Lung (tissue), 12 donors: Measurements from ENCODE around the gene TMEM128. TPM values are rescaled to one million over a fixed set of nuclear protein-coding genes. Genes with fewer than 3 reads are reported as not detected.

Experiments used
- ATAC-seq: fragments of 200-7000 bp; cut with Tn5 transposase; one replicate; pipeline ENCODE4 v1.9.1; 2020; ENCODE audit warnings: moderate number of reproducible peaks; ENCODE audit not compliant: insufficient read depth, low FRiP score
- DNase-seq, 3 donors: peaks; one replicate each; pipeline ENCODE4 v3.0.0-alpha.2; 2013 to 2017
- H3K27ac ChIP-seq, 2 donors: one replicate each; pipeline ENCODE4 v1.5.1; 2013; ENCODE audit warnings: mild to moderate bottlenecking in 2 of 2, moderate library complexity in 2 of 2, control low read depth in 1 of 2, inconsistent platforms in 1 of 2, low read depth in 1 of 2, low read length in 1 of 2
- H3K27me3 ChIP-seq, 3 donors: one replicate each; pipeline ENCODE4 v1.5.1; 2013; ENCODE audit warnings: low read length in 2 of 3; ENCODE audit not compliant: control insufficient read depth in 3 of 3, insufficient read depth in 3 of 3
- H3K36me3 ChIP-seq, 4 donors: one replicate each; pipeline ENCODE4 v1.5.1; 2013; ENCODE audit warnings: low read length in 4 of 4, mild to moderate bottlenecking in 1 of 4, moderate library complexity in 1 of 4; ENCODE audit not compliant: control insufficient read depth in 4 of 4, insufficient read depth in 4 of 4
- H3K4me1 ChIP-seq, 5 donors: one replicate each; pipeline ENCODE4 v1.5.1; 2013; ENCODE audit warnings: low read length in 5 of 5, mild to moderate bottlenecking in 2 of 5, moderate library complexity in 1 of 5; ENCODE audit not compliant: control insufficient read depth in 5 of 5, insufficient read depth in 5 of 5
- H3K4me3 ChIP-seq: one replicate; pipeline ENCODE4 v1.5.1; 2013; ENCODE audit warnings: mild to moderate bottlenecking, control low read depth, moderate library complexity
- H3K9ac ChIP-seq, 2 donors: one replicate each; pipeline ENCODE4 v1.5.1; 2013; ENCODE audit warnings: low read length in 2 of 2, control low read depth in 1 of 2; ENCODE audit not compliant: insufficient read depth in 1 of 2
- H3K9me3 ChIP-seq, 4 donors: one replicate each; pipeline ENCODE4 v1.5.1; 2013; ENCODE audit warnings: low read length in 3 of 4, mild to moderate bottlenecking in 1 of 4, moderate library complexity in 1 of 4; ENCODE audit not compliant: control insufficient read depth in 4 of 4, insufficient read depth in 3 of 4
- CTCF ChIP-seq: IDR thresholded peaks from 2 replicates; pipeline ENCODE4 v1.5.1; 2012; ENCODE audit warnings: mild to moderate bottlenecking; ENCODE audit errors: control extremely low read depth, extremely low read depth
- WGBS, 2 donors: extraction: QIAGEN DNeasy Blood & Tissue Kit; methylation state at CpG; one replicate each; pipeline ENCODE4 v1.1.7; 2013; 5-methylcytosine and 5-hydroxymethylcytosine counted together
- polyA plus RNA-seq, 2 donors: library from polyadenylated mRNA; stranded (reverse); fragments of 200-250 nt; gene quantifications; one replicate each; pipeline ENCODE4 v1.2.1, GENCODE V29; 2013
- total RNA-seq, 2 donors: library from RNA; depleted of rRNA in 1 of 2; stranded (reverse); fragments of >200 nt in 1 of 2; gene quantifications; one replicate each; pipeline ENCODE4 v1.2.1, GENCODE V29; 2014 to 2021
- donor health status: control.
- donor health status: control.
- donor health status: Bipolar disorder and iron deficiency.
- donor health status: healthy.
- donor health status: DM: yes; HTN: yes; CAD: no.

The TMEM128 gene
- total and polyA plus RNA-seq, 4 donors: 27.5 to 31.3 (median 29.2) TPM

- Histone ChIP-seq H3K4me3 (no peak overlapping the region), H3K9ac (no peak overlapping the region), H3K9me3 (no peaks in the 10 kb centered on the region), H3K36me3 (peaks cover 23 to 40% (median 28%) of the 10 kb centered on the region in 4 donors), H3K4me1 (no peaks in the 10 kb centered on the region), H3K27ac (no peak overlapping the region), H3K27me3 (no peaks in the 10 kb centered on the region)
- WGBS, 2 donors: 78 to 87% methylated on average over 6 of the region's 6 CpGs
- no peak for DNase-seq
- TF ChIP-seq CTCF: no peak
- ATAC-seq: no peak
Measured at GRCh38 chr4:4277531-4277930, 29.5 kb upstream of the TMEM128 start.

GRCh38 chr4:4274226-4274625 is 26.2 kb upstream of the TMEM128 start:
- Histone ChIP-seq H3K27ac (no peak overlapping the region), H3K36me3 (peaks cover 29 to 33% (median 32%) of the 10 kb centered on the region in 4 donors), H3K27me3 (no peaks in the 10 kb centered on the region), H3K4me1 (no peaks in the 10 kb centered on the region), H3K4me3 (no peak overlapping the region), H3K9ac (no peak overlapping the region), H3K9me3 (no peaks in the 10 kb centered on the region)
- no peak for ATAC-seq
- DNase-seq: no peak
- 93 to 96% methylated on average over 14 of the region's 14 CpGs for WGBS, 2 donors
- no peak for TF ChIP-seq CTCF

GRCh38 chr4:4271912-4272311 is 23.9 kb upstream of the TMEM128 start:
- no peaks in the 10 kb centered on the region for H3K9me3 ChIP-seq
- H3K27ac ChIP-seq: no peak overlapping the region
- DNase-seq (no peak), ATAC-seq (no peak)
- no peaks in the 10 kb centered on the region for H3K4me1 ChIP-seq
- H3K4me3 ChIP-seq: no peak overlapping the region
- no peak for TF ChIP-seq CTCF
- no peaks in the 10 kb centered on the region for H3K27me3 ChIP-seq
- no peak overlapping the region for H3K9ac ChIP-seq
- WGBS, 2 donors: 81 to 84% methylated on average over 10 of the region's 10 CpGs
- peaks cover 19 to 28% (median 27%) of the 10 kb centered on the region in 4 donors for H3K36me3 ChIP-seq

GRCh38 chr4:4270529-4270928 is 22.5 kb upstream of the TMEM128 start:
- H3K4me1 ChIP-seq: no peaks in the 10 kb centered on the region
- H3K4me3 ChIP-seq: no peak overlapping the region
- no peak overlapping the region for H3K9ac ChIP-seq
- H3K9me3 ChIP-seq: no peaks in the 10 kb centered on the region
- no peak overlapping the region for H3K27ac ChIP-seq
- H3K27me3 ChIP-seq: no peaks in the 10 kb centered on the region
- TF ChIP-seq CTCF: no peak
- WGBS, 2 donors: 71 to 75% methylated on average over 4 of the region's 4 CpGs
- ATAC-seq: no peak
- DNase-seq: no peak
- peaks cover 19 to 28% (median 25%) of the 10 kb centered on the region in 4 donors for H3K36me3 ChIP-seq
